GM21717 (cell line): ENCODE measurements around the gene NDUFS1.
"Not testable (repeated sequence)": the region's sequence is repeated elsewhere in the genome, so short reads cannot be mapped to it uniquely, and the experiment has no call there.

Experiments used
- ATAC-seq: cut with Tn5 transposase; IDR thresholded peaks from one replicate; pipeline ENCODE4 v1.9.1; 2021; ENCODE audit warnings: mild to moderate bottlenecking, moderate library complexity; ENCODE audit not compliant: unreplicated experiment

NDUFS1 gene

DNA sequence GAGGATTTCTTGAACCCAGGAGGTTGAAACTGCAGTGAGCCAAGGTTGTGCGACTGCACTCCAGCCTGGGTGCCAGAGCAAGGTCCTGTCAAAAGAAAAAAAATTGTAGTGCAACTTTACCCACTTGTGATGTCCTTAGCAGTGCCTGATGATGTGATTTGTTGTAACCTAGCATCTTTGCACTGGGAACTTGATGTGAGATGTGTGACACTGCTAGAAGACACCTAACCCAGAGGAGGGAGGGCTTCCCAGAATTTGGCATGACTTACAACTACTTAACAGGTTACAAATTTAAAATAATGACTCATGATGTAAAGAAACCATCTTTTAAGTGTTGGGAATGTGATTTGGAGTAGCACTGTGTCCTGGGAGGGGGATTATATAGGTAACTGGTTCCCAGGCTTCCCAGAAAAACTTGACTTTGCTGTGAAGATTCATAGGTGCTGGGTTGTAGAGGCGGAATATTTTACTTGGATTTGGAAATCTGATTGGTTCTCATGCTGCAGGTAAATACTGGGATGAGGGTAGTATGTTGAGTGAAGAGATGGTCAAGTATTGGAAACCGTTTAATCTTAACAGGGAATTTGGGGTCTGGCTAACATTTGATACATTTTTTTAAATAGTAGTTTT lies 4.1 kb upstream of the NDUFS1 start:
- ATAC-seq = no peak

GRCh38 chr2:206162401-206162800 lies 3.2 kb upstream of the NDUFS1 start:
- ATAC-seq = not testable (repeated sequence)

- no peak for ATAC-seq
Observed at GRCh38 chr2:206160807-206161179, 1.5 kb upstream of the NDUFS1 start.

DNA sequence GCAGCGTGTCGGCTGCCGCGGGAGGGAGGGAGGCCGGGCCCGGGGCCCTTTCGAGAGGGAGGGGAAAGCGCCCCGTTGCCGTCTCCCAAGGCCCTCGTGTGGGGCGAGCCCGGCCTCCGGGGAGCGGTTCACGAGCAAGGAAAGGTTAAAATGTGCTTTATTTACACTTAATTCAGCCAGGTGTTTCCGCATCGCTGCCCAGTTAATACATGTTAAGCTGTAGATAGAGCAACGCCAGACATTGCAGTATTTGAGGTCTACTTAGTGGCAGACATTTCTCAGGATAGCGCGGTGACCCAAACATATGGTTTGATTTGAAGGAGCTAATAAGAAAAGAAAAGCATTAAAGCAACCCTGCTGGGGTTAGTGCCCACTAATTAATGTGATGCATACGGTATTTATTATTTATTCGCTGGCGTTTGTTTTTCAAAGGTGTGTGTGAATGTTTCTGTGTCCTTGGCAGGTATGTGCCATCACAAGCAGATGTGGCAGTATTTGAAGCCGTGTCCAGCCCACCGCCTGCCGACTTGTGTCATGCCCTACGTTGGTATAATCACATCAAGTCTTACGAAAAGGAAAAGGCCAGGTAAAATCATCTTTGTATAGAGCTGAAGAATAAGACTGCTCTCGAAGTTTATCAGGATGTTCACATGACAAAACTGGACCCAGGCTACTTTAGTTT lies 1.0 kb upstream of the NDUFS1 start:
- ATAC-seq = peak; percentile 54

DNA sequence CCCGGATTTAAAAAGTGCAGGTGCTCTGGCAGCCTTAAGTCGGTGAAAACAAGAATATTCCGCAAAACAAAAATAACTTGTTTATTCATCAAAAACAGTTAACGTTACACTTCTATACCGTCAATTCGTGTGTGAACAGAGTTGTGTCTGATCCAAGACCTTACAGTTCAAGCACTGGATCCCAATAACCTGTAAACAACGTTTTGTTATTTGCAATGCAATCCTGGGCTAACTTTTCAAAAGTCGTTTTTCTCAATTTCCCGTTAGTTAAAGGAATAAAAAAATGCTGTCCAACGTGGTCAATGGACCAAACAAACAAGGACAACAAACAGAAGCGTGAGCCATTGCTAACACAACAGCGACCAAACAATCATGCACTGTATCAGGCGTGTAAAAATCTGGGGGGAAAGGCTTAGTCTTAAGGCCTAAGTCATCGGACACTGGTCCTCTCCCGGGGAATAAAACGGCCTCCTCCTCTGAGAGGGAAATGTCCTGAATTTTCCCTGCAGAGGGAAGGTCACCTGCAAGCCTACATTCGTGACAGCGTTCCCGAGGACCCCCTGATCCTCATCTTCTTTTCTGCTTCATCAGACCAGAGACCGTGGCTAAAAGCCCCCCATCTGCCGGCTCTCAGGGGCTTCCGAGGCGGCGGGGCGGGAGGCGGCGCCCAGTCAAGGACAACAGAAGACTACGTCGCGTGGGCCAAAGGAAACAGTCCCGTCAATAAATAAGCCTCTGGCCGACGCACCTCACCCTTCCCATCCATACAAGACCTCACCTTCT lies 490 bp downstream of the NDUFS1 start:
- peak; percentile 11 for ATAC-seq

DNA sequence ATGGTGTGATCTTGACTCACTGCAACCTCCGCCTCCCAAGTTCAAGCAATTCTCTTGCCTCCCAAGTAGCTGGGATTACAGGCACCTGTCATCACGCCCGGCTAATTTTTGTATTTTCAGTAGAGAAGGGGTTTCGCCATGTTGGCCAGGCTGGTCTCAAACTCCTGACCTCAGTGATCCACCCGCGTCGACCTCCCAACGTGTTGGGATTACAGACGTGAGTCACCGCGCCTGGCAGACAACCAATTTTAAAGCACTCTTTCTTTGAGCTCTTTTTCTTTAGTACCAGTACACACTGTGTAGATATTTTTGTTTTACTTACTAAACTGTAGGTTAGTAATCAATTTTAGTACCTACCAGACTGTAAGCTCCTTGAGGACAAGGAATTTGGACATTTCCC lies 2.2 kb downstream of the NDUFS1 start:
- not testable (repeated sequence) for ATAC-seq

DNA sequence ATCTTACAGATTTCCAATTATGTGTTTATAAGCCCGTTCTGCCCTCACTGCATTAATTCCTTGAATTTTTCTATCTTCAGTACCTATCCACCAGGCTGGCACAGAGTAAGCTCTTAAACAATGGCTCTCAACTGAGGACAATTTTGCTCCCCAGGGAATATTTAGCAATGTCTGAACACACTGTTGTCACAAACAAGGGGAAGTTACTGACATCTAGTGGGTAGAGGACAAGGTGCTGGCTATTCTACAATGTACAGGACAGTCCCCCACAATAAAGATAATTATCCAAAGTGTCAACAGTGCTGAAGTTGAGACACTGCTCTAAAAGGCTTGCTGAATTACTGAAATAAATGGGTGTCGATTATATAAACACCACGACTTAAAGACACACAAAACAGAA lies 5.0 kb downstream of the NDUFS1 start:
- no peak for ATAC-seq

DNA sequence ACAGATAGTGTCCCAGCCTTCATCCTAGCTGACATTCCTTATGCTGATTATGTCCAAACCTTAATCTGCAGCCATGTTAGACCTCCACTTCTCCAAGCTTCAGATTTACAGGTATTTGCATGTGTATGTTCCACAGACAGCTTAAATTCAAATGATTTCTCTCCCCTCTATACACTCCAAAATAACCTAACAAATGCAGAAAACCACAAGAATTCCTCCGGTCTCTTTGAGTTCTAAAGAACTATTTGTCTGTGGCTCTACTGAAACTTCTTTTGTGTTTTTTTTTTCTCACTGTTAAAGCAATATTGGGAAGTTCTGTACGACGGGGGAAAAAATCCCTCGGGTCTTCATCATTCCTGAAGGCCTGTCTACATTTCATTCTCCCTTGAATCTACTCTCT lies 8.6 kb downstream of the NDUFS1 start:
- no peak for ATAC-seq

DNA sequence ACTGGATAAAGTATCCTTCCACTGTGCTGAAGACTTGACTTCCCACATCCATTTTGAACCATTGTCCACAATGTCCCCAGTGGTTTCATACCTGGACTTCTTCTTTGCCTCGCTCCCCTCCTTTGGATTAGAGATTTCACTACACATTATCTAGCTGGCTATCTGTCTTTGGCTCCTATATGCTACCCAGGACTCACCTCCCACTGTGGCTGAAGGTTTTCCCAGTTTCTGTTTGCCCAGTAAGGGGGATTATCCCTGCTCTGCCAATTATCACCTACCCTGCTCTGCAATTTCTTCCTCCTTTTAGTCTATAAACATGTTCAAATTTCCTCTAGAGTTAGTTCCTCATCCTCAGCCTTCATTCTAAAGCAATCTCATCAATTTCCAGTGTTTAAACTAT lies 9.1 kb downstream of the NDUFS1 start:
- ATAC-seq = no peak

- no peak for ATAC-seq
Observed at GRCh38 chr2:206149330-206149729, 9.9 kb downstream of the NDUFS1 start.

DNA sequence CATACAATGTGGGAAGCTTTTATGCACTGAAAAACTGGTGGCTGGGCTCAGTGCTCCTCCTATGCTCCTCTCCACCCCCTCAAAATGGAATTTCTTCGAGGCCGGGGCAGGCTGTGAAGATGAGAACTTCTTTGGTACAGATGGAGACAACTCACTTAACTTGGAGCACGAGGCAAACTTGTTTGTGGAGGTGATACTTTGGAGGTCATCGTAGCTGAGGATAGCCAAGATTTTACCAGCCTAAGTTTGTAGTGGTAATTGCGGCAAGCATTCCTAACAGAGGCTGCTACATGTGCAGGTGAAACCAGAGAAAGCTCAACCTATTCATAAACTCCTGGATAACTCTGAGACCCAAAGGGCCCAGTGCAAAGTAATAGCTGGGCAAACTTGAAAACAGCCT lies 13.6 kb downstream of the NDUFS1 start:
- ATAC-seq = no peak

GRCh38 chr2:206144383-206144782 lies 14.9 kb downstream of the NDUFS1 start:
- ATAC-seq = no peak

DNA sequence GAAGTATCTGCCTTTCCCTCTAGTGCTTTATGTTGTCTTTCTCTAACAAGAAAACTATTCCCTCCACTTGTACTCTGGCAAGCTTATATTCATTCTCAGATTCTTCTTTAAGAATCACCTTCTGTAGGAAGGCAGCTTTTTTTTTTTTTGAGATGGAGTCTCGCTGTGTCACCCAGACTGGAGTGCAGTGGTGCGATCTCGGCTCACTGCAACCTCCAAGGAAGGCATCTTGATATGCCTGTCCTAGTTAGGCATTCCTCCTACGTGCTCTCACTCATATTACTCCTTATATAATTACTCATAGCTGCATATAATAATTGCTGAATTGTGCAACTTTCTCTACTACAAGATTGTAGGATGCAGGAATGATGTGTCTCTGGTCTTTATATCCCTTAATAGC lies 15.8 kb downstream of the NDUFS1 start:
- no peak for ATAC-seq

DNA sequence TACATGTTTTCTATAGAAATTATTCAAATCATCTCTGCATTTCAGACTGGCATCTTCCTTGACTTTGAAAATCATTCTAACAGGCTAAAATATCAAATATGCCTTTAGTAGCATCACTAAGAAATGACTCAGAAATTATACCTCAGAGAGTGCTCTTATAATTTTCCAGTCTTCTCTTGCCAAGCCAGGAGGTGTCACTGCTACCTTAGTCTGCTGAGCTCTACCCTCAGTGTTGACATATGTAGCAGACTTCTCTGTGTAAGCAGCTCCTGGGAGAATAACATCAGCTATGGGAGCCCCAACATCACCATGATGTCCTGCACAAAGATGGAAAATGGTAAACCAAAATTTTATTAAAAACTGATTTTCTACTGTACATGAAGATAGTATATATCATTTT lies 31.6 kb downstream of the NDUFS1 start:
- no peak for ATAC-seq

- no peak for ATAC-seq
Observed at GRCh38 chr2:206125901-206126300, 33.3 kb downstream of the NDUFS1 start.

- ATAC-seq = not testable (repeated sequence)
Observed at GRCh38 chr2:206122569-206122968, 36.7 kb downstream of the NDUFS1 start.

- no peak for ATAC-seq
Observed at GRCh38 chr2:206116278-206116677, 43.0 kb downstream of the NDUFS1 start.

- ATAC-seq = no peak
Observed at GRCh38 chr2:206115026-206115578, 44.1 kb downstream of the NDUFS1 start.

DNA sequence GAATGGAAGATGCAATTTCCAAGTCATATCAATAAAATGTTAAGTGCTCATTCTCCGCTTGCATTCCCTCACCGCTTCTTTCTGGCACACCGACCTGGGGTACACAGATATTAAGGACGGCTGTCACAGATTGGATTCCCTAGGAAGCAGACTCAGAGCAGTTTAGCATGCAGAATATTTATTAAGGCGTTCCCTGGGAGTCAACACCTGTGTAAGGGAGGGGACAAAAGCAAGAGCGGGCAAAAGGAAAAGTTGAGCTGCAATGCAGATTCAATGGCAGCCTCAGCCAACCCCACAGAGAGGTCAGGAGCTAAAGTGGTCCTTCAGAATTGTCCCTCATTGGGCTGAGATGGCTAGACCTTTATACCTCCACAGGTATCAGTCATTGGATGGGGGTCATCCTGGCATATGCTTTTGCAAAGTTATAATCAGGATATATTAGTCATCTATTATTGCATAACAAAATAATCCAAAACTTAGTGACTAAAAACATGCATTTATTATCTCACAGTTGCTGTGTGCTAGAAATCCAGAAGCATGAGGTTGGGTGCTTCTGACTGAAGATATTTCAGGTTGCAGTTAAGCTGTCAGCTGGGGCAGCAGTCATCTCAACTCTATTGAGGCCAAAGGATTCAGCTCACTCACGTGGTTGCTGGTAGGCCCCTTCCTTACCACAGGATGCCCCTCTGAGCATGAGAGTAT lies 46.2 kb downstream of the NDUFS1 start:
- ATAC-seq = no peak

DNA sequence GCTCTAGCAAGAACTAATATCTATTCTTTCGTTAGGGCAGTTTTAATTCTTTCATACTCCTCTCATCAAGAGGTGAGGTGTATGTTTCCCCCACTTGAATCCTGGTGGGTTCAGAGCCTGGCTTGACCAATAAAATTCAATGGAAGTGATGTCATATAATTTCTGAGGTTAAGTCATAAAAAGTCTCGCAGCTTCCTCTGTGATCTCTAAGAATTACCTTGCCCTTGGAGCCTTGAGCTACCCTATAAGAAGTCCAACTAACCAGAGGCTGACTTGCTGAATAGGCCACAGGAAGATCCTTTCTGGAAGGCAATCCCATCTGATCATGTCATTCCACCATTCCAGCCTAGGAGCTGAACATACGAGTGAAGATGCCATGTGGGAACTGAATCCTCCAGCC lies 47.1 kb downstream of the NDUFS1 start:
- ATAC-seq = no peak

- ATAC-seq = no peak
Observed at GRCh38 chr2:206108713-206109112, 50.5 kb downstream of the NDUFS1 start.
